Activated naive CD4-positive, alpha-beta T cell treated with anti-CD3 and anti-CD28 coated beads, Interleukin-2, amount 50 U/mL, for 24 hours (primary cell): Measurements from ENCODE around the gene MORN4.

Experiments
- H3K27ac Mint-ChIP-seq: one replicate; pipeline ENCODE4 v1.8.0; 2021; ENCODE audit warnings: mild to moderate bottlenecking, mixed read lengths
- H3K27me3 Mint-ChIP-seq: one replicate; pipeline ENCODE4 v1.8.0; 2021; ENCODE audit warnings: mixed read lengths
- H3K36me3 Mint-ChIP-seq: one replicate; pipeline ENCODE4 v1.8.0; 2021; ENCODE audit warnings: mixed read lengths
- H3K4me1 Mint-ChIP-seq: one replicate; pipeline ENCODE4 v1.8.0; 2021; ENCODE audit warnings: mixed read lengths
- H3K4me3 Mint-ChIP-seq: one replicate; pipeline ENCODE4 v1.8.0; 2021; ENCODE audit warnings: mild to moderate bottlenecking, mixed read lengths
- H3K9me3 Mint-ChIP-seq: one replicate; pipeline ENCODE4 v1.8.0; 2021; ENCODE audit warnings: mixed read lengths

MORN4 gene

DNA sequence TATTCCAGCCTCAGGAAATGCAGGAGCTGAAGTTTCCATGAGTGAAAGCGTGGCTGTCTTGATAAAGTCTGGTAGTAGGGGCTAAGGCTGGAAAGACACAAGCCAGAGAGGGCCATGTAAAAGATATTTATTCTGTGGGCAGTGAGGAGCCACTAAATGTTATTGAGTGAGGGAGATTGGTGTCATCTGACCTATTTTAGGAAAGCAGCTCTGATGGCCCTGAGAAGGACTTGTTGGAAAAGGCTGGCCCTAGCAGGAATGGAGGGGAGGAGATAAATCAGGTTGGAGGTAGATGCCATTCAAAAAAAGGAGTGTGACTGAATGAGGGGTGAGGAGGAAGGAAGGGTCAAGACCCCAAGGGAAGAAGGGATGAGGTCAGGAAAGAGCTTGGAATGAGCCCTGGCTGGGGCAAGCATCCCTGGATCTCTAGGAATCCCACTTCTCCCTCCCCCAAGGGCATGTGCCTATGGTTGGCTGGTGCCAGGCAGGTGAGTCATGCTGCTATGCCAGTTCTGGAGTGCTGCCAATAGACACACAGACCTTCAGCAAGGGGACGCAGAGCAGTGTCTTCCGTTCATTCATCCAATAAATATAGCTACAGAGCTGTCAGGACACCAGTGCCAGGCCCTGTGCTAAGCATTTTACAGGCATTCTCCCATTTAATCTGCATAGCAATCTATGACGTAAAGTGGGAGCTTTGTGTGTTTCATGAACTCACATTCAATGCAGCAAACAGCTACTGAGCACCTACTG lies 58.8 kb downstream of the MORN4 start:
- Mint-ChIP-seq H3K27ac (no peak overlapping the region), H3K36me3 (no peaks in the 10 kb centered on the region), H3K9me3 (no peaks in the 10 kb centered on the region), H3K4me3 (no peak overlapping the region), H3K27me3 (no peaks in the 10 kb centered on the region), H3K4me1 (no peaks in the 10 kb centered on the region)

DNA sequence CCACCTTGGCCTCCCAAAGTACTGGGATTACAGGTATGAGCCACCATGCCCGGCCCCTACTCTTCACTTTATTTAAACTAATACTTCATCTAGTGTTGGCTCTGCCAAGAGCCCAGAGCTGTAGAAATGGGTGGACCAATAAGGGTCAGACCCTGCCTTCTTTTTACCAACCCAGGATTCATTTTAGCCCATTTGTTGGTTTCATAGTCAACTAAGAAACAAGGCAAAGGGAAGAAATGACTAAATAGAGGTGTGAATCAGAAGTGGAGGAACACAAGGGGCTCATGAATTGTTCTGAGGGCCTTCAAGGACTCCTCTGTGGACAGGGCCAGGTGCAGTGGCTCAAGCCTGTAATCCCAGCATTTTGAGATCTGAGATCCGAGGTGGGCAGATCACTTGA lies 59.6 kb downstream of the MORN4 start:
- H3K4me1 Mint-ChIP-seq: no peaks in the 10 kb centered on the region
- H3K9me3 Mint-ChIP-seq: no peaks in the 10 kb centered on the region
- no peak overlapping the region for H3K4me3 Mint-ChIP-seq
- H3K27me3 Mint-ChIP-seq: no peaks in the 10 kb centered on the region
- H3K36me3 Mint-ChIP-seq: no peaks in the 10 kb centered on the region
- no peak overlapping the region for H3K27ac Mint-ChIP-seq

DNA sequence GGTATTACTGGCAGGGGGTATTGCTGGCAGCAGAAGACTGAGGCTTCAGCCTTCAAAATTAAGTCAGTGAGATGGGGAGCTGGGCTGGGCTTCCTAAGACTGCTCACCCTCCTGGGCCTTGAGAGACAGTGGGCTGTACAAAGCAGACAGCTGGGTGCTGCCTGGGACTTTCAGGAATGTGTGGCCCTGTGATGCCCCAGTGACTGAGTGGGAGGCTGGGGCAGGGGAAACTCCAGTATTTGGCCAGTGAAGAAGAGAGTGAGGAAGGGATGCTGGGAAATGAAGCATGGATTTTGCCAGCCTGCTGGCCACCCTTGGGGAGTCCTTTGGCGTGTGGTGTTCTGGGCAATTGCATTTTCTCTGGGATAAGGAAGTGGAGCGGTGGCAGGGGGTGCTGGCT lies 60.3 kb downstream of the MORN4 start:
- Mint-ChIP-seq H3K9me3 (no peaks in the 10 kb centered on the region), H3K4me3 (no peak overlapping the region), H3K36me3 (no peaks in the 10 kb centered on the region), H3K27me3 (no peaks in the 10 kb centered on the region), H3K27ac (no peak overlapping the region), H3K4me1 (no peaks in the 10 kb centered on the region)

DNA sequence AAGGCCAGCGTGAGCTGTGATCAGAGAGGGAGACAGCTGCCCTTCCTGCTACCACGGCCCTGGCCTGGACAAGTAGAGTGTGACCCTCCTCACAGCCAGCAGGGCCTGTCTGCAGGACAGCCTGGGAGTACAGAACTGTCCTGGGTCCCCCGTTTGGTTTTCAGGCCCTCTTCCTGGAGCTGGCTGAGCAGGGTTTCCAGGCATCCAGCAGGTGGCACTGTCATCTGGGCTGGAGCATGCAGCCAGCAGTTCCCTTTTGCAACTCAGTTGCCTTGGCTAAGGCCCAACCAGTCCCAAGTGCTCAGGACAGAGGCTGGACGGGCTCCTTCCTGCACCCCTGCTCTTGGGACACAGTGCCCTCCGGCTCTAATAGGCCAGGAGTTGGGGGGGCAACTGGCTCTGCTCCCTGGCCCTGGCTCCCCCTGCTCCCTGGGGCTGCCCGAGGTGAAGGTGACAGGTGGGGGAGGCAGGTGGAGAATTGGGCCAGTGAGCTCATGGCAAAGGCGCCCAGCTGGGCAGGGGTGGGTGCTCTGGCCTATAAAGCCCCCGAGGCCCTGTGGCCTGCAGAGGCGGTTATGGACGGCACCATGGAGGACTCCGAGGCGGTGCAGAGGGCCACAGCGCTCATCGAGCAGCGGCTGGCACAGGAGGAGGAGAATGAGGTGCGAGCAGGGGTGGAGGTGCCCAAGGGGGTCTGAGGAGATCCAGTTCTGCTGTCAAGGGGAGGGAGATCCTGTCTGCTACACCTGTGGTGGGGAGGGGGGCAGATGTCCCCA lies 60.9 kb downstream of the MORN4 start, which contains the start of gene ANKRD2:
Gene ANKRD2 (plus strand): TSS at position 566 of the 776 bp plus-strand sequence. CDS start 10 bp downstream, at position 576.
- no peaks in the 10 kb centered on the region for H3K9me3 Mint-ChIP-seq
- H3K27me3 Mint-ChIP-seq: no peaks in the 10 kb centered on the region
- H3K4me1 Mint-ChIP-seq: no peaks in the 10 kb centered on the region
- H3K36me3 Mint-ChIP-seq: no peaks in the 10 kb centered on the region
- H3K4me3 Mint-ChIP-seq: no peak within 1 kb of the TSS
- no peak within 1 kb of the TSS for H3K27ac Mint-ChIP-seq

DNA sequence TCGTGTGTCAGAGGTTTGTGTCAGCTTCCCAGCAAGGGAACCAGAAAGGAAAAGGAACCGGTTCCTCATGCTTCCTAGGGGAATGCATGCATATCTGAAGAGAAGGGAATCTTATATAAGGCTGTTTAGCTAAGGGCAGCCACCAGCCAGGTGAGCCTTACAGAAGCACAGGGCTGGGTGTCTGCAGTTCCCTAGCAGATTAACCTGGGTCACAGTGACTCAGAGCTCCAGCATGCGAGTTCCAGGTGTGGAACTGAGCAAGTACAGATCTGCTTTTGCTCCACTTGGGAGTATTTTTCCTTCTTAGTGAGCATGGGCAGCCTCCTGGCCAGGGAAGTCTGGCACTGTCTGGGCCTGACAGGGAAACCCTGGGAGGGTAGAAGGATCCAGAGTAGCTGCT lies 61.7 kb downstream of the MORN4 start:
- Mint-ChIP-seq H3K27me3 (no peaks in the 10 kb centered on the region), H3K27ac (no peak overlapping the region), H3K4me1 (no peaks in the 10 kb centered on the region), H3K9me3 (no peaks in the 10 kb centered on the region), H3K36me3 (no peaks in the 10 kb centered on the region), H3K4me3 (no peak overlapping the region)

DNA sequence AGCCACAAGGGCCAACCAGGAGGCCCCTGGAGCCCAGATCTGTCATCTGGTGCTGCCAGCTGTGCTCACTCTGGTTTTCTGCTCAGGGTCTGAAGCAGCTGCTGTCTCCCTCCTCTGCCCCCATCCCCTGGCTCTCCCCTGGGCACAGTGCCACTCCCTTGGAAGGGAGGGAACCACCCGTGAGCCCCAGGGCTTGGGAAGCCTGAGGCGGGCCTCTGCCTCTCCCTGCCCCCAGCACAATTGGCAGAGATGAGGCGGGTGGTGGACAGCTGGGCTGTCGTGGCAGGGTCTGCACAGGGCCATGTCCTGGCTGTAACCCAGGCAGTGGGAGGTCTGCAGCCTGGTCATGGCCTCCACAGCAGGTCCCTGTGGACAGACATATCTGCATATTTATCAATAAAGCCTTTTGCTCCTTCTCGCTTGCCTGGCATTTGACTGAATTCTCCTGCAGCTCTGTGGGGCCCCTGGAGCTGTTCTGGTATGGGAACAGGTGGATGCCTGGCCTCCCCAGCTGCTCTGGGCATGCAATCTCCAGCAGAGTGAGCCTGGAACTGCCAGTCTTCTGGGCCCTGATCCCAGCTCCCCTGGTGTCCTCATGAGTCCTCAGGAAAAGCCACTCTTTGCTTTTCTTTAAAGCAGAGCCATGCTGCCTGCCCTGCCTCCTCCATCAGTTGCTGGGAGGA lies 62.4 kb downstream of the MORN4 start:
- Mint-ChIP-seq H3K4me3 (no peak overlapping the region), H3K36me3 (no peaks in the 10 kb centered on the region), H3K4me1 (no peaks in the 10 kb centered on the region), H3K9me3 (no peaks in the 10 kb centered on the region), H3K27ac (no peak overlapping the region), H3K27me3 (no peaks in the 10 kb centered on the region)

DNA sequence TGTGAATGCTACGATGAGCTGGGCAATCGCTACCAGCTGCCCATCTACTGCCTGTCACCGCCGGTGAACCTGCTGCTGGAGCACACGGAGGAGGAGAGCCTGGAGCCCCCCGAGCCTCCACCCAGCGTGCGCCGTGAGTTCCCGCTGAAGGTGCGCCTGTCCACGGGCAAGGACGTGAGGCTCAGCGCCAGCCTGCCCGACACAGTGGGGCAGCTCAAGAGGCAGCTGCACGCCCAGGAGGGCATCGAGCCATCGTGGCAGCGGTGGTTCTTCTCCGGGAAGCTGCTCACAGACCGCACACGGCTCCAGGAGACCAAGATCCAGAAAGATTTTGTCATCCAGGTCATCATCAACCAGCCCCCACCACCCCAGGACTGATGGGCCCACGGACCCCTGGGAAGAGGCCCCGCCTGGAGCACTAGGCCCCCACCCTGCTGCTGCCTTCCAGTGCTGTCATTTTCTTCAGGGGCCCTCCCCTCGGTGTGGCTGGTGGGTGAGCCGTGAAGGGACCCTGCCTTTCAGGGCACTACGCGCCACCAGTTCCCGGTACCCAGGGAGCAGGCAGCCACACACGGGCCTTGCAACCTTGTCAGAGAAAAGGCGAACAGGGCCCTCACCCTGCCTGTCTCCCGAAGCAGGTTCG lies 63.0 kb downstream of the MORN4 start:
- Mint-ChIP-seq H3K27ac (no peak overlapping the region), H3K36me3 (no peaks in the 10 kb centered on the region), H3K4me1 (no peaks in the 10 kb centered on the region), H3K4me3 (no peak overlapping the region), H3K9me3 (no peaks in the 10 kb centered on the region), H3K27me3 (no peaks in the 10 kb centered on the region)

DNA sequence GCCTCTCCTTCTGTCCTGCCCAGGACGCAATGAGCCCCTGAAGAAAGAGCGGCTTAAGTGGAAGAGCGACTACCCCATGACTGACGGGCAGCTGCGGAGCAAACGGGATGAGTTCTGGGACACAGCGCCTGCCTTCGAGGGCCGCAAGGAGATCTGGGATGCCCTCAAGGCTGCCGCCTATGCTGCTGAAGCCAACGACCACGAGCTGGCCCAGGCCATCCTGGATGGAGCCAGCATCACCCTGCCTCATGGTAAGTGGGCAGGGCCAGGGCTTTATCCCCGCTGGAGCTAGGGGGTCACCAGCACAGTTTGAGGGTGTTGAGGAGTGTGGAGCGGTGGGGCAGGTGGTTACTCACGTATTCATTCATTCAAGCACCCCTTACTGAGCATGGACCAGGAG lies 65.4 kb downstream of the MORN4 start:
- no peaks in the 10 kb centered on the region for H3K4me1 Mint-ChIP-seq
- no peak overlapping the region for H3K4me3 Mint-ChIP-seq
- no peak overlapping the region for H3K27ac Mint-ChIP-seq

DNA sequence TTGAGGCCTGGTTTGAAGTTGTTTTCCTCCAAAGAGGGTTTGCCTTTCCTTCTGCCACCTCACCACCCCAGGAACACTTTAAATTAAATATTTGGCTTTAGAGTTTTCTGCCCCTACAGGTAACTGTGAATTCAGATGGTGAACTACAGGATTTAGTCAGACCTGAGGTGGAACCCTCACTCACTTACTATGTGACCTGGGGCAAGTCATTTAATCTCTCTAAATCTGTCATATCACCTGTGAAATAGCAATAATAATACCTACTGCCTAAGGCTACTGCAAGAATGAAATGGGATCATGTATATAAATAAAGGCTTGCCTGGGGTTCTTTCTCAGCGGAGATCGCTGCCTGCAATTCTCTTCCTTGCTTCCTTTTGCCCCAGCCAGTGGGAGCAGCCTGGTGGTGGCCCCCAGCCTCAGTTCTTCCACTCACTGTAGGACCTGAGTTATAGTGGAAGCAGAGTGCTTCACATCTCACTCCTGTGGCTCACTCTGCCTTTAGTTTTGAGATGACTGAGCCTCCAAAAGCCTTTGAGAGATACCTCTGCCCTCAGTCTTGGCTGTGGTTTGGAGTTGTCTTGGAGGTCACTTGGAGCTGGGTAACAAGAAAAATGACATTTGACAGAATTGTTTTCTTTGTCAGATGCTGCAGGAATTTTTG lies 66.8 kb downstream of the MORN4 start:
- H3K27ac Mint-ChIP-seq: no peak overlapping the region
- H3K9me3 Mint-ChIP-seq: no peaks in the 10 kb centered on the region
- H3K4me3 Mint-ChIP-seq: no peak overlapping the region
- no peaks in the 10 kb centered on the region for H3K4me1 Mint-ChIP-seq
- H3K36me3 Mint-ChIP-seq: no peaks in the 10 kb centered on the region
- no peaks in the 10 kb centered on the region for H3K27me3 Mint-ChIP-seq

More for the DNA sequence above, 65.4 kb downstream of the MORN4 start:
- no peaks in the 10 kb centered on the region for H3K27me3 Mint-ChIP-seq
- no peaks in the 10 kb centered on the region for H3K36me3 Mint-ChIP-seq
- no peaks in the 10 kb centered on the region for H3K9me3 Mint-ChIP-seq

DNA sequence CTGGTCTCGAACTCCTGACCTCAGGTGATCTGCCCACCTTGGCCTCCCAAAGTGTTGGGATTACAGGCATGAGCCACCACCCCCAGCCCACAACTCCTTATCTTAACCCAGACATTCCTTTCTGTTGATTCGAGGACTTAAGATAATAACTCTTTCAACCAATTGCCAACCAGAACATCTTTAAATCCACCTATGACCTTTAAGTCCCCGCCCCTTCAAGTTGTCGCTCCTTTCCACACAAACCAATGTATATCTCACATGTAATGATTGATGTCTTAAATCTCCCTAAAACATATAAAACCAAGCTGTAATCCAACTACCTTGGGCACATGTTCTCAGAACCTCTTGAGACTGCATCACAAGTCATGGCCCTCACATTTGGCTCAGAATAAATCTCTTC lies 68.5 kb downstream of the MORN4 start:
- no peak overlapping the region for H3K27ac Mint-ChIP-seq
- no peaks in the 10 kb centered on the region for H3K27me3 Mint-ChIP-seq
- H3K9me3 Mint-ChIP-seq: no peaks in the 10 kb centered on the region
- no peaks in the 10 kb centered on the region for H3K4me1 Mint-ChIP-seq
- no peaks in the 10 kb centered on the region for H3K36me3 Mint-ChIP-seq
- no peak overlapping the region for H3K4me3 Mint-ChIP-seq
